Measurements from ENCODE around the gene ASB5. TPM values are rescaled to one million over a fixed set of nuclear protein-coding genes. Genes with fewer than 3 reads are reported as not detected.

ASB5 gene
- total RNA-seq, 4 donors from 2014 or later, result not detected

DNA sequence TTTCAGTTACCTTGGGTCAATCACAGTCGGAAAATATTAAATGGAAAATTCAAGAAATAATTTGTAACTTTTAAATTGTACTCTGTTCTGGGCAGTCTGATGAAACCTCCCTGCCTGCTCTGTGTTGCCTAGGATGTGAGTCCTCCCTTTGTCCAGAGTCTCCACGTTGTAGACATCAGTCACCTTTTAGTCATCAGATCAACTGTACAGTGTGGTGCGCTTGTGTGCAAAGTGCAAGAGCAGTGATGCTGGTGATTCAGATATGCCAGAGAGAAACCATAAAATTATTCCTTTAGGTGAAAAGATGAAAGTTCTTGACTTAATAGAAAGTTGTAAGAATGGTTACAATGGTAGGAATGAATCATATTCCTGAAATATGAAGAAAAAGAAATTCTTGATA lies 75.1 kb downstream of the ASB5 start:
- H3K9me3 ChIP-seq, result no peaks in the 10 kb centered on the region
- TF ChIP-seq CTCF (IDR thresholded peaks at IDR 0.05), result no peak
- TF ChIP-seq POLR2A (IDR thresholded peaks at IDR 0.05), result no peak
- H3K27me3 ChIP-seq, result no peaks in the 10 kb centered on the region
- no peaks in the 10 kb centered on the region for H3K4me1 ChIP-seq
- no peaks in the 10 kb centered on the region for H3K36me3 ChIP-seq
- no peak overlapping the region for H3K4me3 ChIP-seq
- no peak overlapping the region for H3K27ac ChIP-seq
- DNase-seq, result no peak

DNA sequence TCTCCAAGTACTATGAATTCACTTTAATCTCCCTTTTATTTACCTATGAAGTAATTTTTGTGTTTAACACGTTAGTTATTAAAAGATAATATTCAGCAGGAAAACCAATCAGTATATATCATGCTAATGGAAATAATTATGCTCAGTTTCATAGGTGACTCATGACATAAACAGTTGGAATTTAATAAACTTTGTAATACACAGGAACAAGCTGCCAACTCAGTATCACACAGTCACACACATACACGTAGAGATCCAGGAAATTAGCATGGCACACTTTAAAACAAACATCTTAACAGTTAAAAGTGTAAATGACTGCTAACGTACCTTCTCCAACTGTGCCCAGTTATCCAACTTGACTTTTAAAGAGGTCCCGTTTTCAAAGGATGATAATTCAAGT lies 75.9 kb downstream of the ASB5 start:
- no peaks in the 10 kb centered on the region for H3K4me1 ChIP-seq
- no peaks in the 10 kb centered on the region for H3K9me3 ChIP-seq
- H3K4me3 ChIP-seq, result no peak overlapping the region
- DNase-seq, result no peak
- no peaks in the 10 kb centered on the region for H3K27me3 ChIP-seq
- no peaks in the 10 kb centered on the region for H3K36me3 ChIP-seq
- TF ChIP-seq CTCF (IDR thresholded peaks at IDR 0.05) (no peak), POLR2A (IDR thresholded peaks at IDR 0.05) (no peak)
- H3K27ac ChIP-seq, result no peak overlapping the region

- Histone ChIP-seq H3K27ac (no peak overlapping the region), H3K4me1 (no peaks in the 10 kb centered on the region), H3K36me3 (no peaks in the 10 kb centered on the region), H3K4me3 (no peak overlapping the region), H3K9me3 (no peaks in the 10 kb centered on the region), H3K27me3 (no peaks in the 10 kb centered on the region)
- no peak for DNase-seq
- TF ChIP-seq POLR2A (IDR thresholded peaks at IDR 0.05) (no peak), CTCF (IDR thresholded peaks at IDR 0.05) (no peak)
Observed at GRCh38 chr4:176191974-176192373, 77.0 kb downstream of the ASB5 start.

DNA sequence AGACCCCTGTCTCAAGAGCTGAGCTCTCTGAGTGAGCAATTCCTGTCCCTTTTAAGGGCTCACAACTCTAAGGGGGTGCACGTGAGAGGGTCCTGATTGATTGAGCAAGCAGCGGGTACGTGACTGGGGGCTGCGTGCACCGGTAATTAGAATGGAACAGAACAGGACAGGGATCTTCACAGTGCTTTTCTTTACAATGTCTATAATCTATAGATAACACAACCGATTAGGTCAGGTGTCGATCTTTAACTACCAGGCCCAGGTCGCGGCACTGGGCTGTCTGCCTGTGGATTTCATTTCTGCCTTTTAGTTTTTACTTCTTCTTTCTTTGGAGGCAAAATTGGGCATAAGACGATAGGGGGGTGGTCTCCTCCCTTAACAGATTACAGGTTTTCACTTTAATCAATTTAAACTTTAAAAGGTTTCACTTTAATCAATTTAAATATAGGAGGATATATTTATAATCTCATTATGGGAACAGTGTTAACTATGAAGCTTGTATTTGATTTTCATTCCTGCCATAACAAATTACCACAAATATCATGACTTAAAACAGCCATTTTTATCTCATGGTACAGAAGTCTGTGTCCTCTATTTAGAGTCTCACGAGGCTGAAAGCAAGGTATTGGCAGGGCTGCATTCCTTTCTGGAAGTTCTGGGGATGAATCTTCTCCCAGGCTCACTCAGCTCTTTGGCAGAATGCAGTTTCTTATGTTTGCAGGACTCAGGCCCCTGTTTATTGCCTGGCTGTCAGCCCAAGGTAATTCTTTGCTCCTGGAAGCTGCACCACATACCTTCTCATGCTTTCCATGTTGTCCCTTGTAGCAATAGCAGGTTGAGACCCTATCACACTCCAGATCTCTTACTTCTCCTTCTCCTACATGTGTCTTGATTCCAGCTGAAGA lies 78.9 kb downstream of the ASB5 start:
- H3K4me3 ChIP-seq, result no peak overlapping the region
- no peak for TF ChIP-seq POLR2A (IDR thresholded peaks at IDR 0.05)
- no peak for TF ChIP-seq CTCF (IDR thresholded peaks at IDR 0.05)
- H3K36me3 ChIP-seq, result no peaks in the 10 kb centered on the region
- H3K27ac ChIP-seq, result no peak overlapping the region
- H3K9me3 ChIP-seq, result no peaks in the 10 kb centered on the region
- no peaks in the 10 kb centered on the region for H3K4me1 ChIP-seq
- no peak for DNase-seq
- H3K27me3 ChIP-seq, result no peaks in the 10 kb centered on the region

- TF ChIP-seq POLR2A (IDR thresholded peaks at IDR 0.05), result no peak
- no peak for TF ChIP-seq CTCF (IDR thresholded peaks at IDR 0.05)
Observed at GRCh38 chr4:176188654-176189053, 80.4 kb downstream of the ASB5 start.

More at GRCh38 chr4:176188654-176189053, 80.4 kb downstream of the ASB5 start:
- Histone ChIP-seq H3K27me3 (no peaks in the 10 kb centered on the region), H3K36me3 (no peaks in the 10 kb centered on the region), H3K9me3 (no peaks in the 10 kb centered on the region), H3K4me3 (no peak overlapping the region), H3K4me1 (no peaks in the 10 kb centered on the region), H3K27ac (no peak overlapping the region)
- no peak for DNase-seq

All from Peyer's patch (tissue), 4 donors.